GM23338 (cell line): ENCODE results near the gene B3GALT5.

Experiments used
- CREB1 ChIP-seq: fragments of 250-450 bp; sonication (Bioruptor Pico); IDR thresholded peaks from 2 replicates; pipeline ENCODE4 v1.5.0; 2020; ENCODE audit warnings: low read depth, mild to moderate bottlenecking, moderate library complexity
- CTCF ChIP-seq, 2 experiments: fragments of 200-600 bp in 1 of 2; sonication (generic) in 1 of 2; conservative IDR thresholded peaks; 2 replicates each; pipeline versions ENCODE4 v1.5.1 to v1.6.1; 2016 to 2017; ENCODE audit warnings: antibody characterized with exemption in 2 of 2, low read depth in 2 of 2, mild to moderate bottlenecking in 2 of 2, moderate library complexity in 1 of 2
- ETS1 ChIP-seq: IDR thresholded peaks from 2 replicates; pipeline ENCODE4 v1.6.1; 2016; ENCODE audit warnings: antibody characterized with exemption
- EZH2 ChIP-seq: fragments of 200-600 bp; sonication (generic); IDR thresholded peaks from one replicate; pipeline ENCODE4 v1.8.0; 2017; ENCODE audit warnings: antibody characterized with exemption, mild to moderate bottlenecking, low read depth; ENCODE audit not compliant: unreplicated experiment
- EZH2phosphoT487 ChIP-seq: fragments of 200-600 bp; sonication (generic); IDR thresholded peaks from one replicate; pipeline ENCODE4 v1.8.1; 2018; ENCODE audit warnings: antibody characterized with exemption; ENCODE audit not compliant: unreplicated experiment
- JUNB ChIP-seq: IDR thresholded peaks from one replicate; pipeline ENCODE4 v1.6.1; 2016; ENCODE audit warnings: antibody characterized with exemption; ENCODE audit not compliant: unreplicated experiment
- NANOG ChIP-seq: IDR thresholded peaks from 2 replicates; pipeline ENCODE4 v1.6.1; 2016; ENCODE audit warnings: antibody characterized with exemption, borderline replicate concordance
- POLR2AphosphoS5 ChIP-seq: IDR thresholded peaks from 2 replicates; pipeline ENCODE4 v1.6.1; 2016; ENCODE audit warnings: antibody characterized with exemption, low read depth
- REST ChIP-seq: IDR thresholded peaks from one replicate; pipeline ENCODE4 v1.6.1; 2018; ENCODE audit warnings: antibody characterized with exemption; ENCODE audit not compliant: unreplicated experiment
- STAT1 ChIP-seq: IDR thresholded peaks from one replicate; pipeline ENCODE4 v1.6.1; 2016; ENCODE audit warnings: antibody characterized with exemption; ENCODE audit not compliant: unreplicated experiment
- ZNF462 ChIP-seq: fragments of 250-450 bp; sonication (Bioruptor Pico); IDR thresholded peaks from 2 replicates; pipeline ENCODE4 v1.5.0; 2020; ENCODE audit warnings: mild to moderate bottlenecking, moderate library complexity

- TF ChIP-seq ZNF462 (CRISPR knock-in tag), result no peak
- TF ChIP-seq CTCF (conservative IDR thresholded peaks at IDR 0.05; ENCODE audit: low read depth in 2 of 2), result no peak
- TF ChIP-seq NANOG, result no peak
- TF ChIP-seq STAT1, result no peak
- TF ChIP-seq EZH2, result no peak
- no peak for TF ChIP-seq POLR2AphosphoS5
- TF ChIP-seq EZH2phosphoT487, result no peak
- no peak for TF ChIP-seq CREB1 (CRISPR knock-in tag)
- TF ChIP-seq JUNB, result no peak
- TF ChIP-seq REST, result no peak
- TF ChIP-seq ETS1, result no peak
Measured at GRCh38 chr21:39663742-39664492, 51.2 kb downstream of the B3GALT5 start.
